Activated CD4-positive, alpha-beta T cell treated with anti-CD3 and anti-CD28 coated beads for 36 hours (primary cell): ENCODE results near the gene LRMDA. TPM values are rescaled to one million over a fixed set of nuclear protein-coding genes. Genes with fewer than 3 reads are reported as not detected.

Source experiments
- ATAC-seq: fragments of 200-7000 bp; cut with Tn5 transposase; one replicate; pipeline ENCODE4 v1.10.0; 2021; ENCODE audit warnings: mild to moderate bottlenecking, moderate library complexity
- CTCF ChIA-PET: fragments of 350-600 bp; sonication (Branson Sonifier 250); formaldehyde crosslinking; loops from one replicate; lab custom pipeline; 2021; ENCODE audit warnings: antibody characterized with exemption; lab: Charles Lee
- POLR2A ChIA-PET: fragments of 350-600 bp; sonication (Branson Sonifier 250); formaldehyde crosslinking; loops from one replicate; lab custom pipeline; 2021; ENCODE audit warnings: antibody characterized with exemption, inconsistent platforms; lab: Charles Lee
- DNase-seq: peaks from one replicate; pipeline ENCODE4 v3.0.0-alpha.2; 2020
- H3K27ac Mint-ChIP-seq: one replicate; pipeline ENCODE4 v1.8.0; 2021; ENCODE audit warnings: mixed read lengths
- H3K27me3 Mint-ChIP-seq: one replicate; pipeline ENCODE4 v1.8.0; 2021; ENCODE audit warnings: mixed read lengths
- H3K36me3 Mint-ChIP-seq: one replicate; pipeline ENCODE4 v1.8.0; 2021; ENCODE audit warnings: low read depth, mixed read lengths
- H3K4me1 Mint-ChIP-seq: one replicate; pipeline ENCODE4 v1.8.0; 2021; ENCODE audit warnings: mixed read lengths
- H3K4me3 Mint-ChIP-seq: one replicate; pipeline ENCODE4 v1.8.0; 2021; ENCODE audit warnings: mild to moderate bottlenecking, moderate library complexity, mixed read lengths
- H3K9me3 Mint-ChIP-seq: one replicate; pipeline ENCODE4 v1.8.0; 2021; ENCODE audit warnings: low read depth, mixed read lengths
- intact Hi-C, 2 experiments: fragments of 100-400 bp; cut with DNase I in 1 of 2; cut with micrococcal nuclease in 1 of 2; formaldehyde crosslinking; loops; one replicate each; pipeline versions ENCODE4 v1.14.2 to v1.15.1; 2022 to 2024; cut with DNase I, micrococcal nuclease
- total RNA-seq, 2 experiments: library from RNA; stranded (reverse); gene quantifications; one replicate each; pipeline ENCODE4 v1.2.3, GENCODE V29; 2021

The LRMDA gene
- total RNA-seq, 2 experiments from 2014 or later: not detected

DNA sequence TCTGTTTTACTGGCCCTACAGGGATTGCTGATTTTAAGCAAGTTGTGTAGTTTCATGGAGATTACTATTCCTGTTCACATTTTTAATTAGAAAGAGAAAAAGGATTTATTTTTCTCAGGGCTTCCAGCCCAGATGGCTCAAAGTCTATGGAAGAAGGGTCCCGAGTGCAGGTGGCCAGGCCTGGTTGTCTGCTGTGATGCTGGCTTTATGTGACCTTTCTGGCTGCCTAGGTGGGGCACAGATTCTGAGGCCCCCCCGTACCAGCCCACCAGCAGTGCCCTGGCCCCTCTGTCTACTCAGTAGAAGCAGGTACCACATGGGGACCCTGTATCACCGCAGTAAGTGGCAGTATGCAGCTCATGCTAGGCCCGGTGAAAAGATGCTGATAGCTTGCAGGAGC, 426.5 kb downstream of the LRMDA start:
- Mint-ChIP-seq H3K27ac (no peak overlapping the region), H3K27me3 (no peaks in the 10 kb centered on the region), H3K36me3 (no peaks in the 10 kb centered on the region), H3K4me1 (no peaks in the 10 kb centered on the region), H3K4me3 (no peak overlapping the region), H3K9me3 (no peaks in the 10 kb centered on the region)
- ATAC-seq: no peak
- intact Hi-C loops: no loop called here
- no peak for DNase-seq
- POLR2A ChIA-PET: no interaction called here
- CTCF ChIA-PET: no interaction called here

DNA sequence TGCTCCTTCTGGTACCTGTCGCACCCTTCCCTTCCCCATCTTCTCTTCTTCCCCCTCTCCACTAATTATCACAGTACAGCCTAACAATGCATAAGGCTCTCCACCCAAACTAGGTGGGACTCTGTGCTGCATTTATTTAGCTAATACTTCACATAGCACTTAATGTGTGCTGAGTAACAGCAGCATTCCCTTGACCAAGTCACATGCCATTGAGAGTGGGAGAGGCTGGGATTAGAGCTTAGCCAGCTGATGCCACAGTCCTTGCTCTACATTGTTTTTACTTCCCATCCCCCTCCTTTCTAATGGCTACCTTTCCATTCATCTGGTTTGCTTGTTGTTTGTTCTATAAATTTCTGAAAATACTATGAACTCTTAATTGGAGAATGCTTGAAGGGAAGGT, 426.9 kb downstream of the LRMDA start:
- DNase-seq: no peak
- intact Hi-C loops: no loop called here
- no peaks in the 10 kb centered on the region for H3K27me3 Mint-ChIP-seq
- no peaks in the 10 kb centered on the region for H3K9me3 Mint-ChIP-seq
- no peak overlapping the region for H3K27ac Mint-ChIP-seq
- H3K36me3 Mint-ChIP-seq: no peaks in the 10 kb centered on the region
- POLR2A ChIA-PET: no interaction called here
- ATAC-seq: no peak
- no peaks in the 10 kb centered on the region for H3K4me1 Mint-ChIP-seq
- CTCF ChIA-PET: no interaction called here
- H3K4me3 Mint-ChIP-seq: no peak overlapping the region

DNA sequence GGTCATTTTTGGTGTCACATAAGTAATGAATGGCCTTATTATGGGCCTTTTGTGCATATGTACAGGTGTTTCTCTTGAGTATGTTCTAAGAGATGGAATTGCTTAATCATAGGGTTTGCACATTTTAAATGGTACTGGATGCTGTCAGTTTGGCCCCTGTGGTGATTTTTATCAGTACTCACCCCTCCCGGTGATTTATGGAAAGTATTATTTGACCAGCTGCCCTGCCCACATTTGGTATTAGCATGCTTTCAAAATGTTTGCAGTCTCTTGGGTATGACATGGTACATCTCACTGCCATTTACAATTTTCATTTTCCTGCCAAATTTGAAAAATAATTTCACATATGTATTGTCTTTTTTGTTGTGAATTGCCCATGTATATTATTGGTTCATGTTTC, 427.7 kb downstream of the LRMDA start:
- Mint-ChIP-seq H3K36me3 (no peaks in the 10 kb centered on the region), H3K27me3 (no peaks in the 10 kb centered on the region), H3K4me1 (no peaks in the 10 kb centered on the region), H3K27ac (no peak overlapping the region), H3K4me3 (no peak overlapping the region), H3K9me3 (no peaks in the 10 kb centered on the region)
- ChIA-PET POLR2A (no interaction called here), CTCF (no interaction called here)
- intact Hi-C loops: no loop called here
- ATAC-seq (no peak), DNase-seq (no peak)

DNA sequence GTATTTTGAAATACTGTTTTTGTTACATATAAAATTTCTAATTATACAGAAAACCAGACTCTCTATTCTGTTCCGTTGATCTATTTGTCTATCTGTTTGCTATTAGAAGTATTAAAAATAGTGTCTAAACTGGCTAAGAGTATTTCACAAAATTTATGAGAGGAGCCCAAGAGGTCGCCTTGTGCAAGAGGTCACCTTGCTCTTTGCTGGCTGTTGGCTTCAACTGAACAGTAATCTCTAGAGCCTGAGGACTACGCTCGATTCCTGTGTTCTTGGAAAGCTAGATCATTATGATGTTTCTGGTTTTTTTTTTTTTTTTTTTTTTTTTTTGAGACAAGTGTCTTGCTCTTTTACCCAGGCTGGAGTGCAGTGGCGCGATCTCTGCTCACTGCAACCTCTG, 428.6 kb downstream of the LRMDA start:
- CTCF ChIA-PET: interaction anchor here (0.7 kb wide), 1 partner anchor 979 kb away, joined by 4 read pairs; no protein-coding TSS in a partner anchor
- DNase-seq (no peak), ATAC-seq (no peak)
- POLR2A ChIA-PET: no interaction called here
- Mint-ChIP-seq H3K36me3 (no peaks in the 10 kb centered on the region), H3K27me3 (no peaks in the 10 kb centered on the region), H3K4me3 (no peak overlapping the region), H3K9me3 (no peaks in the 10 kb centered on the region), H3K27ac (no peak overlapping the region), H3K4me1 (no peaks in the 10 kb centered on the region)
- intact Hi-C loops: no loop called here

DNA sequence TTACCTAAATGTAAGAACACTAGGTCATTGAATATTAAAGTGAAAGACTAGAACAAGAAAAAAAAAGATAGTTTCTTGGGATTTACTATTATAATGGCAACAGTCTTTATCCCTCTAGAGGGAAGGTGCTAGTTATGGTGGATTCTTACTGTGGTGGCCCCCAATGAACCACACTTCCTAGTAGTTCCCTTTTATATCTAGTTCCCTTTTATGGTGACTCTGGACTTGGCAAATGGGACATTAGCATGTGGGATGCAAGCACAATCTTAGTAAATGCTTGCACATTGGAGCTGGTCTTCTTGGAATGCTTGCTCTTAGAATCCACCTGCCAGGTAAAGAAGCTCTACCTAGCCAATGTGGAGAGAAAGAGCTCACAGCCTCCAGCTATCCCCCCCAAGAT, 430.2 kb downstream of the LRMDA start:
- DNase-seq: no peak
- no peaks in the 10 kb centered on the region for H3K4me1 Mint-ChIP-seq
- H3K9me3 Mint-ChIP-seq: no peaks in the 10 kb centered on the region
- no peak overlapping the region for H3K4me3 Mint-ChIP-seq
- H3K27ac Mint-ChIP-seq: no peak overlapping the region
- ATAC-seq: no peak
- intact Hi-C loops: no loop called here
- ChIA-PET CTCF (no interaction called here), POLR2A (no interaction called here)
- no peaks in the 10 kb centered on the region for H3K36me3 Mint-ChIP-seq
- no peaks in the 10 kb centered on the region for H3K27me3 Mint-ChIP-seq

DNA sequence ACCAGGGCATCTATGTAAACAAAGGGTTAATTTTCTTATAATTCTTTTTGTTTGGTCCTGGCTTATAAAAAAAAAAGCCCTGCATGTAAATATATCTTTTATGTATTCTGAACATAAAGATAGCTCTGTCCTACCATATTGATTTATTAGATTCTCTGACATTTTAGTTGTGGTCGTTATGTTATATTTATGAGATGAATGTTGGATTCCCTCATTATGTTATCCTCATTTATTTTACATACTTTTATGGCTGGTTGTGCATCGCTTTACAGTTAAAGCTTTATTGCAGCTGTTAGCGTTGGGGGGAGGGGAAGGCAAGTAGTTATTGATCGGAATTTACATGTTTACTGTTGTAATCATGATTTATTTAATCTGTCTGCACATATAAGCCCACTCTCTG, 431.5 kb downstream of the LRMDA start:
- H3K27me3 Mint-ChIP-seq: no peaks in the 10 kb centered on the region
- ATAC-seq (no peak), DNase-seq (no peak)
- ChIA-PET CTCF (no interaction called here), POLR2A (no interaction called here)
- no peaks in the 10 kb centered on the region for H3K4me1 Mint-ChIP-seq
- intact Hi-C loops: no loop called here
- H3K9me3 Mint-ChIP-seq: no peaks in the 10 kb centered on the region
- no peaks in the 10 kb centered on the region for H3K36me3 Mint-ChIP-seq
- no peak overlapping the region for H3K4me3 Mint-ChIP-seq
- H3K27ac Mint-ChIP-seq: no peak overlapping the region

DNA sequence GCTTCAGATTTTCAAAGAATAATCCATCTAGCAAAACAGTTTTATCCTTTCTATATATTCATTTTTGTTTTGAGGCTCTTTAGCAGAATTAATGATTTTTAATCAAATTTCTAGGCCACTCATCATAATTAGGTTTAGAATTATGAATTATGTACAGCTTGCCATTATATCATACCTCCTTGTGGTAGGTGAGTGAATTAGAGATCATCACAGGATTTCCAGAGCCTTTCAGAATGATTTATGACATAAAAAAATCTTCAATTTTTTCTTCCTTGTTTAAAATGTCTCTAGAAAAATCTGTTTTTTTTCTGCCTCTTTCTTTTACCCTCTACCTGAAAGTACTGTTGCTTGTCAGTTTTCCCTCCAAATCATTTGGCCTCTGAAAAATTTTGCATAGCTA, 433.3 kb downstream of the LRMDA start:
- H3K4me1 Mint-ChIP-seq: no peaks in the 10 kb centered on the region
- no peak for DNase-seq
- no peak overlapping the region for H3K27ac Mint-ChIP-seq
- H3K9me3 Mint-ChIP-seq: no peaks in the 10 kb centered on the region
- H3K4me3 Mint-ChIP-seq: no peak overlapping the region
- POLR2A ChIA-PET: no interaction called here
- CTCF ChIA-PET: interaction anchor here (0.7 kb wide), 1 partner anchor 123 kb away, joined by 3 read pairs; no protein-coding TSS in a partner anchor
- intact Hi-C loops: no loop called here
- H3K36me3 Mint-ChIP-seq: no peaks in the 10 kb centered on the region
- ATAC-seq: no peak
- no peaks in the 10 kb centered on the region for H3K27me3 Mint-ChIP-seq

DNA sequence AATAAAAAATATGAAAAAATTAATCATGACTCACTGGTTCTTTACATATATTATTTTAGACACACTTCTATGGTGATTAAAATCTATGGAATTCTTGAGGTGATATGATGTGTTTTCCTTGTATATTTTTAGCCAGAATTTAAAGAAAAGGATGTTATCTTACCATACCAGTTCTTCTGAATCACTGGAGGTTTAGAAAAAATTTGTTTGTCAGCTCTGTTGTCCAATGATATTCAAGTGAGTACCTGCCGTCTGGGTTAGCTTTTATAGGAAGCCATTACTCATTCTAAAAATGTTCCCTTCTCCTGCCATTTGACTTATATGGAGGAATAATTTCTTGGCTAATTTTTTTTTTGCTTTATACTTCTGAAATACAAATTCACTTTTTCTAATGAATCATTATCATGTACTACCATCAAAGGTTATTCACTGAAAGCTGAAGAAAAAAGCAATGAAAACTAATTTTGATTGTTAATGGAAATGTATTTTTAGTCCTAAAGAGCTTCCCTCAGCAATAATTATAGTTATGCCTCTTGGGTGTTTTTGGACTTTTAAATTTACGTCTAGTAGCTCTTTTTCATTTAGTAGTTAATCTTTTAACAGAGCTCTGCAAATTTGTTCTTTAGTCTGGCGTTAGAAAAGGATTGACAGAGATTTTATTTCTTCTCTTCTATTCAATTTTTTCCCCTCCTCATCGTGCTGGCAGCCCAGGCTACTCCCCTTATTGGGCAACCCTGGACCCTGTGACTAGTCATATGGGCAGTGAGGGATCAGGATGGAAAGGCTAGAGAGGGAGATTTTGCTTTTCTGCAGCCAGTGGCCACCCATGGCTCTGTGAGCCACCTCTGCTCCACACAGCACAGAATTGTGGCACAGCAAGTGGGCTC, 434.2 kb downstream of the LRMDA start:
- H3K4me1 Mint-ChIP-seq: no peaks in the 10 kb centered on the region
- ChIA-PET POLR2A (no interaction called here), CTCF (interaction anchor here (1.7 kb wide), 1 partner anchor 15 kb away, joined by 3 read pairs; no protein-coding TSS in a partner anchor)
- H3K4me3 Mint-ChIP-seq: no peak overlapping the region
- H3K27me3 Mint-ChIP-seq: no peaks in the 10 kb centered on the region
- no peaks in the 10 kb centered on the region for H3K9me3 Mint-ChIP-seq
- H3K36me3 Mint-ChIP-seq: no peaks in the 10 kb centered on the region
- ATAC-seq: no peak
- intact Hi-C loops: no loop called here
- H3K27ac Mint-ChIP-seq: no peak overlapping the region
- no peak for DNase-seq

DNA sequence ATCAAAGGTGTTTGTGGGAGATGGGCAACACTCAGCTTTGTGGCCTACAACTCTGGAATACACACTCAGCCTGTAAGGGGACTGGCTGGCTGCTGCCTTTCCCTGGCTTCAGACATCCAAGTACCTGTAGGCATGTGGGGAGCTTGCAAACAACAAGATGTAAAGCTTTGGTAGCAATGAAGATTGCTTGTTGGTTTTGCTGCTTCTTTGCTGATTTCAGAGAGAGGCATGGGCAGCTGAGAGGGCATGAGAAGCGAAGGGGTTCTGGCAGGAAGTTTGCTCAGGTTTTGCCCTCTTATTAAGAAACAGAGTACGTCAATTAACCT, 434.8 kb downstream of the LRMDA start:
- intact Hi-C loops: no loop called here
- Mint-ChIP-seq H3K27ac (no peak overlapping the region), H3K4me1 (no peaks in the 10 kb centered on the region), H3K27me3 (no peaks in the 10 kb centered on the region), H3K4me3 (no peak overlapping the region), H3K36me3 (no peaks in the 10 kb centered on the region), H3K9me3 (no peaks in the 10 kb centered on the region)
- CTCF ChIA-PET: interaction anchor here (1.7 kb wide), 1 partner anchor 14 kb away, joined by 3 read pairs; no protein-coding TSS in a partner anchor
- ATAC-seq: no peak
- DNase-seq: no peak
- POLR2A ChIA-PET: no interaction called here

DNA sequence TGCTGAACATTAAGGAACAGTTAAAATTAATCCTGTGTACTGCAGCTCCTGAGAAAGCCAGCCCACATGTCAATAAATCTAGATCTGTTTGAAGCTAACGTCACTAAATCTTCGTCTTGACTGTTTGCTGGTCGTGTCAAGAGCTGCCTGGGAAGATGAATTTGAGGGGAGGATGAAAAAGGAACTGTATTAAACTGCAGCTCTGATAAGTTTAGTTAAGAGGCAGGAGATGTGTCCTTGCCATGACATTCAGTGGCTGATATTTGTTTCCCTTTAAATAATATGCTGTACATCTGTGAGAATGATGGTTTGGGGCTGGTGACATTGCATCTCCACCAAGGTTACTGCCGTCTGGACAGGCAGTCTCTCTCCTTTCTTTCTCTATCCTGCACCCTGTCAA, 435.3 kb downstream of the LRMDA start:
- H3K27me3 Mint-ChIP-seq: no peaks in the 10 kb centered on the region
- ATAC-seq (no peak), DNase-seq (no peak)
- H3K27ac Mint-ChIP-seq: no peak overlapping the region
- no peaks in the 10 kb centered on the region for H3K4me1 Mint-ChIP-seq
- H3K4me3 Mint-ChIP-seq: no peak overlapping the region
- ChIA-PET POLR2A (no interaction called here), CTCF (interaction anchor here (1.7 kb wide), 1 partner anchor 14 kb away, joined by 3 read pairs; no protein-coding TSS in a partner anchor)
- no peaks in the 10 kb centered on the region for H3K36me3 Mint-ChIP-seq
- intact Hi-C loops: no loop called here
- H3K9me3 Mint-ChIP-seq: no peaks in the 10 kb centered on the region

DNA sequence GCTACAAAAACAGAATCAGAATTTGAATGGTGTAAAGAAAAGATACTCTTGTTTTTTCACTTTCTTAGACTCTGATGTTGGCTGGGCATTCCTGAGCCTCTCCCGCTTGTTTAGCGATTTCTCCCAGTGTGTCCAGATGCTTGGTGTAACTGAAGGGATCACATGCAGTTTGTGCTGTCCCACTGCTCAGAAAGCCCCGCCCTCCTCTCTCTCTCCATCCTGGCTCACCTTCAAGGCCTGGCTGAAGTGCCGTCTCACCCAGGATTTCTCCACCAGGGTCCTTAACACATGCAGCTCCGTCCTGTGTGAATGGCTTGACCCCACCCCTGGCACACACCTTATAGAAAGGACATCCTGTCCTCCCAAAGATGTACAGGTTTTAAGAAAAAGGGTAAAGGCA, 437.1 kb downstream of the LRMDA start:
- no peaks in the 10 kb centered on the region for H3K9me3 Mint-ChIP-seq
- no peaks in the 10 kb centered on the region for H3K4me1 Mint-ChIP-seq
- ChIA-PET POLR2A (no interaction called here), CTCF (no interaction called here)
- ATAC-seq (no peak), DNase-seq (no peak)
- H3K27ac Mint-ChIP-seq: no peak overlapping the region
- H3K36me3 Mint-ChIP-seq: no peaks in the 10 kb centered on the region
- no peaks in the 10 kb centered on the region for H3K27me3 Mint-ChIP-seq
- intact Hi-C loops: no loop called here
- no peak overlapping the region for H3K4me3 Mint-ChIP-seq

DNA sequence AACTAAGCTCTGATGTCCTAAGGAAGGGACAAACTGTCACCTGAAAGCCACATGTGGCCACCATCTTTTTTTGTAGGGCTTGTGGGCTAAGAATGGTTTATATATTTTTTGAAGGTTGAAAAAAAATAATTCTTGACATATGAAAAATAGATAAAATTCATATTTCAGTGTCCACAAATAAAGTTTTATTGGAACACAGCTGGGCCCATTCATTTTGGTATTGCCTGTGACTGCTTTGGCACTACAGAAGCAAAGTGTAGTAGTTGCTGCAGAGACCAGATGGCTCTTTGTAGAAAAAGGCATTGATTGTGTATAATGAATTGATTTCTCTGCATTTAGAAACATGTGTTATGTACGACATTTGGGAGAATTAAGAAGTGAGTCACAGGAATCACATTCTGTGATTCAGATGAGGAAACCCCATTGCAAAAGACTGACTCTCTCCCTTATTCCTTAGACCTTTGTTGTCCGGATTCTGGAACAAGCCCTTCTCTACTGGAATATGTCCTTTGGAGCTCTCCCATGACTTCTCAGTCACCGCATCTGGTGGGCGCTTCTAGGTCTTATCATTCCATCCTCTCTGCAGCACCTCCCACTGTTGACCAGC, 438.7 kb downstream of the LRMDA start:
- DNase-seq: no peak
- no peak for ATAC-seq
- ChIA-PET CTCF (no interaction called here), POLR2A (no interaction called here)
- intact Hi-C loops: no loop called here
- H3K27me3 Mint-ChIP-seq: no peaks in the 10 kb centered on the region
- no peak overlapping the region for H3K27ac Mint-ChIP-seq
- H3K4me3 Mint-ChIP-seq: no peak overlapping the region
- no peaks in the 10 kb centered on the region for H3K36me3 Mint-ChIP-seq
- H3K9me3 Mint-ChIP-seq: no peaks in the 10 kb centered on the region
- H3K4me1 Mint-ChIP-seq: no peaks in the 10 kb centered on the region
